Upper lobe of left lung (tissue), 6 donors: ENCODE results near the gene PAPOLA. TPM values are rescaled to one million over a fixed set of nuclear protein-coding genes. Genes with fewer than 3 reads are reported as not detected.

Experiments
- ATAC-seq, 2 donors: fragments of 200-7000 bp; cut with Tn5 transposase; one replicate each; pipeline ENCODE4 v1.9.1; 2022; ENCODE audit warnings: mild to moderate bottlenecking in 2 of 2, moderate library complexity in 2 of 2; ENCODE audit not compliant: low FRiP score in 2 of 2
- DNase-seq, 2 donors: peaks; one replicate each; pipeline ENCODE4 v3.0.0-alpha.2; 2019 to 2020
- H3K27ac ChIP-seq, 4 donors: fragments of 200-600 bp; sonication (generic); one replicate each; pipeline ENCODE4 v1.5.1; 2016 to 2019
- H3K27me3 ChIP-seq, 4 donors: fragments of 200-600 bp; sonication (generic); one replicate each; pipeline ENCODE4 v1.5.1; 2017 to 2019
- H3K36me3 ChIP-seq, 4 donors: fragments of 200-600 bp; sonication (generic); one replicate each; pipeline ENCODE4 v1.5.1; 2016 to 2019
- H3K4me1 ChIP-seq, 4 donors: fragments of 200-600 bp; sonication (generic); one replicate each; pipeline ENCODE4 v1.5.1; 2018 to 2019
- H3K4me3 ChIP-seq, 4 donors: fragments of 200-600 bp; sonication (generic); one replicate each; pipeline ENCODE4 v1.5.1; 2017 to 2019; ENCODE audit warnings: mild to moderate bottlenecking in 2 of 4, moderate library complexity in 1 of 4
- H3K9me3 ChIP-seq, 4 donors: fragments of 200-600 bp; sonication (generic); one replicate each; pipeline ENCODE4 v1.5.1; 2018 to 2019
- EP300 ChIP-seq, 4 donors: sonication (generic); formaldehyde crosslinking; IDR thresholded peaks; one replicate each; pipeline ENCODE4 v1.5.1; 2017; ENCODE audit warnings: antibody characterized with exemption in 4 of 4, control low read depth in 2 of 4
- POLR2A ChIP-seq, 4 donors: fragments of 450-650 bp; IDR thresholded peaks; one replicate each; pipeline ENCODE4 v1.5.1; 2016 to 2017; ENCODE audit warnings: antibody characterized with exemption in 4 of 4, mild to moderate bottlenecking in 2 of 4
- POLR2AphosphoS5 ChIP-seq, 2 donors: sonication (generic); formaldehyde crosslinking; IDR thresholded peaks; one replicate each; pipeline ENCODE4 v1.5.1; 2017; ENCODE audit warnings: antibody characterized with exemption in 2 of 2
- WGBS, 2 donors: methylation state at CpG; one replicate each; pipeline ENCODE4 v1.1.5; 2017 to 2018; 5-methylcytosine and 5-hydroxymethylcytosine counted together
- total RNA-seq, 6 donors: library from RNA; depleted of rRNA in 4 of 6; stranded (reverse); fragments of >200 nt in 4 of 6; gene quantifications; one replicate each; pipeline versions ENCODE4 v1.1.0 to v1.2.1, GENCODE V29; 2016 to 2021
- TF ChIP-seq, protein P1 (sequence below), 6 experiments: fragments of 450-650 bp in 4 of 6; fragments of 200-600 bp in 2 of 6; sonication (generic) in 2 of 6; IDR thresholded peaks; one replicate each; pipeline ENCODE4 v1.5.1; 2016 to 2019; ENCODE audit warnings: antibody characterized with exemption in 6 of 6
- donor health status: DM: no; HTN: no; CAD: no; lungs with moderate emphysema.
- donor health status: DM: no; HTN: yes; CAD: no; lungs with severe emphysema.

Gene PAPOLA
- total RNA-seq, 6 donors from 2014 or later = 109 to 210 (median 137) TPM

DNA sequence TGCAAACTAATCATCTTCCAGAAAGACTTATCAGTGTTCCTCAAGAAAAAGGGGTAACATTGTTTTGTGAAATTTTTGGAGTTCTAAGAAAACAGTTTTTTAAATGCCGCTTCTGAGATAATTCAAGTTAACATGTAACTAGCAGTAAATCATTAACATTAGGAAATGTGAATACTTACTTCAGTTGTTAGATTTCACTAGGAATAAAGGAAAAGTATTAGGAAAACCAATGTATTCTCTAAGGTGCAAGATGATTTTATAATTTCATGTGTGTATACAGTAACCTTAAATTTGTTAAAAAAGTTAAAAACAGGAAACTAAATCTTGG is 36.8 kb downstream of the PAPOLA start:
- Histone ChIP-seq H3K4me1 (no peaks in the 10 kb centered on the region), H3K27me3 (no peaks in the 10 kb centered on the region), H3K36me3 (peaks cover 0 to 46% (median 4%) of the 10 kb centered on the region in 4 donors), H3K9me3 (no peaks in the 10 kb centered on the region), H3K27ac (no peak overlapping the region), H3K4me3 (no peak overlapping the region)
- ATAC-seq (no peak), DNase-seq (no peak)
- WGBS, 2 donors = 79 to 88% methylated on average over 1 of the region's 1 CpG
- no peak for TF ChIP-seq POLR2A (IDR thresholded peaks at IDR 0.05)
- no peak for TF ChIP-seq EP300 (IDR thresholded peaks at IDR 0.05)
- TF ChIP-seq, protein P1, sequence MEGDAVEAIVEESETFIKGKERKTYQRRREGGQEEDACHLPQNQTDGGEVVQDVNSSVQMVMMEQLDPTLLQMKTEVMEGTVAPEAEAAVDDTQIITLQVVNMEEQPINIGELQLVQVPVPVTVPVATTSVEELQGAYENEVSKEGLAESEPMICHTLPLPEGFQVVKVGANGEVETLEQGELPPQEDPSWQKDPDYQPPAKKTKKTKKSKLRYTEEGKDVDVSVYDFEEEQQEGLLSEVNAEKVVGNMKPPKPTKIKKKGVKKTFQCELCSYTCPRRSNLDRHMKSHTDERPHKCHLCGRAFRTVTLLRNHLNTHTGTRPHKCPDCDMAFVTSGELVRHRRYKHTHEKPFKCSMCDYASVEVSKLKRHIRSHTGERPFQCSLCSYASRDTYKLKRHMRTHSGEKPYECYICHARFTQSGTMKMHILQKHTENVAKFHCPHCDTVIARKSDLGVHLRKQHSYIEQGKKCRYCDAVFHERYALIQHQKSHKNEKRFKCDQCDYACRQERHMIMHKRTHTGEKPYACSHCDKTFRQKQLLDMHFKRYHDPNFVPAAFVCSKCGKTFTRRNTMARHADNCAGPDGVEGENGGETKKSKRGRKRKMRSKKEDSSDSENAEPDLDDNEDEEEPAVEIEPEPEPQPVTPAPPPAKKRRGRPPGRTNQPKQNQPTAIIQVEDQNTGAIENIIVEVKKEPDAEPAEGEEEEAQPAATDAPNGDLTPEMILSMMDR (IDR thresholded peaks at IDR 0.05) = no peak
- no peak for TF ChIP-seq POLR2AphosphoS5 (IDR thresholded peaks at IDR 0.05)

DNA sequence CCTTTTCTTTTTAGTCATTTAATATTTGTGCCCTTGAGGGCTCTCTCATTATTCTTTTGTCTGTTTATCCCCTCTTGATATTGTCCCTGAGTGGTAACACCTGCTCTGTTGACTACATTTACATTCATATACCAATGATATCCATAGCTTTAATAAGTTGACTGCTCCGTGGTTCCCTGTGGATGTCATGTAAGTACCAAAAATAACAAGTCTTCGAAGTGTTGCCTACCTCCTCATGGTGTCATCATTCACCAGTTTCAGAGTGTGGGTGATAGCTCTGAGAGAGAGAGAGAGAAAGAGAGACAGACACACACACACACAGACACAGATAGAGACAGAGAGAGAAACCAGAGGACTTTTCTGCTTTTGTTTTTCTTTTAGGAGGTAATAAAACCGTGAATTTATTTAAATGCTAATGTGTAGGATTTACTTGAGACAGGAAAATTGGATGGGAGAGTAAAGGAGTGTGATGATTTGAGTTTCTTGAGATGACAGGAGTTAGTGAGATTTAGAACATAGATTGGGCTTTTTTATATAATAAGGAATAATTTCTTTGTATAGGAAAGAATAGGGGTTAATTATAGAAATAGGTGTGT is 52.2 kb downstream of the PAPOLA start:
- WGBS, 2 donors = 76 to 87% methylated on average over 3 of the region's 3 CpGs
- peaks cover 23 to 93% (median 45%) of the 10 kb centered on the region in 4 donors for H3K36me3 ChIP-seq
- no peak for DNase-seq
- no peak for ATAC-seq
- no peaks in the 10 kb centered on the region for H3K9me3 ChIP-seq
- H3K4me1 ChIP-seq = no peaks in the 10 kb centered on the region
- H3K4me3 ChIP-seq = no peak overlapping the region
- TF ChIP-seq, protein P1 (IDR thresholded peaks at IDR 0.05) = no peak
- TF ChIP-seq POLR2AphosphoS5 (IDR thresholded peaks at IDR 0.05) (no peak), POLR2A (IDR thresholded peaks at IDR 0.05) (no peak), EP300 (IDR thresholded peaks at IDR 0.05) (no peak)
- H3K27ac ChIP-seq = no peak overlapping the region
- no peaks in the 10 kb centered on the region for H3K27me3 ChIP-seq

DNA sequence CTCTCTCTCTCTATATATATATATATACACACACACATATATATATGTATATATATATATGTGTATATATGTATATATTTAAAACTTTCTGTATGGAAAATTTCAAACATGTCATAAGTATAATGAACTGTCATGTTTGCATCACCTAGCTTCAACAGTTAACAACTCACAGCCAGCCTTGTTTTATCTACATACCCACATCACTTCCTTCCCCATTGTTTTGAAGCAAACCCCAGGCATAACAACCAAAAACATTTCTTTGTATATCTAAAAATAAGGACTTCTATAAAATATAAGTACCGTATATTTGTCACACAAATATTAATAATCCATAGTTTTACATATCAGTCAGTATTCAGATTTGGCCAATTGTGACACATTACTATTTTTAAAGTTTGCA is 57.4 kb downstream of the PAPOLA start:
- 46 to 65% methylated on average over 1 of the region's 1 CpG for WGBS, 2 donors
- Histone ChIP-seq H3K27me3 (no peaks in the 10 kb centered on the region), H3K4me3 (no peak overlapping the region), H3K4me1 (no peaks in the 10 kb centered on the region), H3K36me3 (peaks cover 15 to 81% (median 27%) of the 10 kb centered on the region in 4 donors), H3K9me3 (no peaks in the 10 kb centered on the region), H3K27ac (no peak overlapping the region)
- no peak for DNase-seq
- TF ChIP-seq, protein P1 (IDR thresholded peaks at IDR 0.05) = no peak
- TF ChIP-seq POLR2AphosphoS5 (IDR thresholded peaks at IDR 0.05) (no peak), POLR2A (IDR thresholded peaks at IDR 0.05) (no peak), EP300 (IDR thresholded peaks at IDR 0.05) (no peak)
- ATAC-seq = no peak

DNA sequence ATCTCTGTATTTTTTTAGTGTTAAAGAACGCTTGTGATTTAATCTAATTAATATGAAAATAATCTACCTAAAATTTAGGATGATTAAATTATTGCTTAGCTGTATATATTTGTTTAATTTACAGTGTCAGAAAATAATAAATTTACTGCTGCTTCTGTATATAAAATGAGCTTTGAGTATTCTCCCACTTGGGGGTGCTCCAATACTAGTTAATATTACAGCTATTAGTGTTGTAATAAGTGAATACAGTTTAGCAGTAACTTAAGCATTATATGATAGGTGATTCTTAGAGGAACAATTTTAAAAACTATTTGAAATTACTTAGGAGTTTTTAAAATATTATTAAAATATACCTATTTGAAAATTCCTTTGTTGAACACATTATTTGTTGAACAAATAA is 62.2 kb downstream of the PAPOLA start:
- H3K27ac ChIP-seq = no peak overlapping the region
- DNase-seq (no peak), ATAC-seq (no peak)
- no peaks in the 10 kb centered on the region for H3K27me3 ChIP-seq
- H3K4me1 ChIP-seq = no peaks in the 10 kb centered on the region
- WGBS, 2 donors = 93 to 100% methylated on average over 1 of the region's 1 CpG
- TF ChIP-seq EP300 (IDR thresholded peaks at IDR 0.05) = no peak
- TF ChIP-seq POLR2AphosphoS5 (IDR thresholded peaks at IDR 0.05) = no peak
- no peak for TF ChIP-seq POLR2A (IDR thresholded peaks at IDR 0.05)
- TF ChIP-seq, protein P1 (IDR thresholded peaks at IDR 0.05) = no peak
- H3K9me3 ChIP-seq = no peaks in the 10 kb centered on the region
- H3K36me3 ChIP-seq = peaks cover 0 to 69% (median 12%) of the 10 kb centered on the region in 4 donors
- H3K4me3 ChIP-seq = no peak overlapping the region

DNA sequence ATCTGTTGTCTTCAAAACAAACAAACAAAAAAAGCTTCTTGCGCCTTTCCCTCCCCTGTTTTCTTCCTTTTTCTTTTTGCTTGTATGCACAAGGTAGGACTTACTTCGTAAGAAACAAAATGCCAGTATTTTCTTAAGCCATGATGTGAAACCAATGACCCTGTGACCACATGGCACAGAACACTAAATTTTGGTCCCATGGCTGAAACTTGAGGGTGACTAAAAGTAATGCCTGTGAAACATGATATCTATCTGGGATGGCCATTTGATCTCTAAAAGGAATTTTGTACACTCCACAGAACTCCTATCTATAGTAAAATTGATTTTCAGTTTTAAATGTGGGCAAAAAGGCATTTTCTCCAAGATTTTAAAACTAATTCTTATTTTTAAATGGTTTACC is 63.6 kb downstream of the PAPOLA start:
- no peak for DNase-seq
- no peak for TF ChIP-seq EP300 (IDR thresholded peaks at IDR 0.05)
- TF ChIP-seq POLR2A (IDR thresholded peaks at IDR 0.05) = no peak
- TF ChIP-seq POLR2AphosphoS5 (IDR thresholded peaks at IDR 0.05) = no peak
- TF ChIP-seq, protein P1 (IDR thresholded peaks at IDR 0.05) = no peak
- no peak overlapping the region for H3K4me3 ChIP-seq
- H3K36me3 ChIP-seq = peaks cover 0 to 63% (median 11%) of the 10 kb centered on the region in 4 donors
- no peaks in the 10 kb centered on the region for H3K9me3 ChIP-seq
- no peaks in the 10 kb centered on the region for H3K27me3 ChIP-seq
- no peaks in the 10 kb centered on the region for H3K4me1 ChIP-seq
- no peak for ATAC-seq
- 93 to 97% methylated on average over 2 of the region's 2 CpGs for WGBS, 2 donors
- no peak overlapping the region for H3K27ac ChIP-seq
